Measurements from ENCODE around the gene NHERF2.

NHERF2 gene

DNA sequence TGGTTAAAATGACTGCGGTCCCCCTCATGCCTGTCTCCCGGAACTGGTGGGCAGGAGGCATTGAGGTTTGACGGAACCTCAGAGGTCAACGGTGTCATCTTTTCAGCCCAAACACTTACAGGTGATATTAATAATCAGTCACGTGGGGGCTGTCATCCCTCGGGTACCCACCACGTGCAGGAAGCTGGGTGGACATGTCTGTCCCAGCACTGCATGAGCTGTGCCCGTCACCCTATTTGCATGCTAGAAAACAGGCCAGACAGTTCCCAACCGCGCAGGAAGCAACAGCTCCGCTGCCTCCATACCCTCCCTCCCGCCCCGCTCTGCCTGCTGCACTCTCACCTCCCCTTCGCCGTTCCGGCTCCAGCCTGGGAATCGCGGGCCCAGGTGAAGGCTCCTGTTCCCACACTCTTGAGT lies 35.6 kb upstream of the NHERF2 start:
- DNase-seq = peak in 1 of 2 experiments; percentile 66

DNA sequence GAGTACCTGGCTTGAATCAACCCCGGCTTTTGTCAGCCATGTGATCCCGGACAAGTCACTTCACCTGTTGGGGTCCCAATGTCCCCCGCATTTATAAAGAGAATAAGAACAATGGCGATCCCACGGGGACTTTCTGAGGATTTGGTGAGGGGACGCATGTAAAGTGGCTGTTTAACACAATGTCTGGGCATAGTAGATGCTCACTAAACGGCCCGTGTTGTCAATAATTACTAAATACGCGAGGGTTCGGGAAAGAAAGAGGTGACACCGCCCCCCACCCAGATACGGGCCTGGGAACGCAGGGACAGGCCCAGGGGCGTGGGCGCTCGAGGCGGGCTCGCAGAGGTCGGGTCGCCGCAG lies 35.1 kb upstream of the NHERF2 start:
- no peak for DNase-seq

DNA sequence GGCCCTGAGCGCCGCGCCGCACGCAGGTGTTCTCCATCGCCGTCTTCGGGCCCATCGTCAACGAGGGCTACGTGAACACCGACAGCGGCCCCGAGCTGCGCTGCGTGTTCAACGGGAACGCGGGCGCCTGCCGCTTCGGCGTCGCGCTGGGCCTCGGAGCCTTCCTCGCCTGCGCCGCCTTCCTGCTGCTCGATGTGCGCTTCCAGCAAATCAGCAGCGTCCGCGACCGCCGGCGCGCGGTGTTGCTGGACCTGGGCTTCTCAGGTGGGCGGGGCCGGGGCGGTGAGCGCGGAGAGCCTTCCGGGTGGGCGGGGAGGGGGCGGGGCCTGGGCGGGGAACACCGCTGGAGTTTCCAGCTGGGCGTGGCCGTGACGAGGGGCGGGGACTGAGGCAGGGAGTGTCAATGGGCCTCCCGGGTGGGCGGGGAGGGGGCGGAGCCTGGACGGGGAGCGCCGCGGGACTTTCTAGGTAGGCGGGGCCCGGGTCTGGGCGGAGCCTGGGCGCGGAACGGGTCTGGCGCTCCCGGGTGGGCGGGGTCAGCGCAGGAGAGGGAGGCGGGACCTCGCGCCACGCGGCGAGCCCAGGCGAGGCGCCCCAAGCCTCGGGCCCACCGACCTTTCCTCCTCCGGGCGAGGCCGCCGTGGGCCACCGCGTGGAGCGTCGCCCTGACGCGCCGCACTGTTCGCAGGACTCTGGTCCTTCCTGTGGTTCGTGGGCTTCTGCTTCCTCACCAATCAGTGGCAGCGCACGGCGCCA lies 34.6 kb upstream of the NHERF2 start:
- peak in 1 of 2 experiments; percentile 92 for DNase-seq

DNA sequence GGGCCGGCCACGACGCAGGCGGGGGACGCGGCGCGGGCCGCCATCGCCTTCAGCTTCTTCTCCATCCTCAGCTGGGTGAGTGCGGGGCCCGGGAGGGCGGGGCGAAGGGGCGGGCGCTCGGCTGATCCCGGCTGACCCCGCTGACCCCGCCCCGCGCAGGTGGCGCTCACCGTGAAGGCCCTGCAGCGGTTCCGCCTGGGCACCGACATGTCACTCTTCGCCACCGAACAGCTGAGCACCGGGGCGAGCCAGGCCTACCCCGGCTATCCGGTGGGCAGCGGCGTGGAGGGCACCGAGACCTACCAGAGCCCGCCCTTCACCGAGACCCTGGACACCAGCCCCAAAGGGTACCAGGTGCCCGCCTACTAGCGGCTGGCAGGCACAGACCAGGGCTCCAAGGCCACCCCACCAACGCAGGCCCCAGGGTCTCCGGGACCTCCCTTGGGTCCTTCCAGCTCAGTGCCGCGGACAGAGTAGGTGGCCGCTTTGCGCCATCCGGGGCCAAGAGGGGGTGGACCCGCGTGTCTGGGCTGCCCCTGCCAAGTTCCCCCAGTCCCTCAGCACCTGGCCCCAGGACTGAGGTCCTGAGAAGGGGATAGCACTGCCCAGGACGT lies 33.9 kb upstream of the NHERF2 start:
- DNase-seq = no peak

DNA sequence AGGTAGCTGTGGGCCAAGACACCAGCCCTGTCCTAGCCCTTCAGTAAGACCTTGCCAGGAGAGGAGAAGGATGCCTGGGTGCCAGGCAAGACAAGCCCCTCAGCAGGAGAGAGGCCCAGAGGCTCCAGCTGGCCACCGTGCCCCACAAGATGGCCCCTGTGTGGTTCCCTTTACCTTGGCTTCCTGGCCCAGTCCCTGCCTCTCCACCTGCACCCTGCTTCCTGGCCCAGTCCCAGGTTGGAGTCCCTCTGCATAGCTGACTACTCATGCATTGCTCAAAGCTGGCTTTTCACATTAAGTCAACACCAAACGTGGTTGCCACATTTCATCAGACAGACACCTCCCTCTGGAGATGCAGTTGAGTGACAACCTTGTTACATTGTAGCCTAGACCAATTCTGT lies 33.0 kb upstream of the NHERF2 start:
- DNase-seq = no peak

DNA sequence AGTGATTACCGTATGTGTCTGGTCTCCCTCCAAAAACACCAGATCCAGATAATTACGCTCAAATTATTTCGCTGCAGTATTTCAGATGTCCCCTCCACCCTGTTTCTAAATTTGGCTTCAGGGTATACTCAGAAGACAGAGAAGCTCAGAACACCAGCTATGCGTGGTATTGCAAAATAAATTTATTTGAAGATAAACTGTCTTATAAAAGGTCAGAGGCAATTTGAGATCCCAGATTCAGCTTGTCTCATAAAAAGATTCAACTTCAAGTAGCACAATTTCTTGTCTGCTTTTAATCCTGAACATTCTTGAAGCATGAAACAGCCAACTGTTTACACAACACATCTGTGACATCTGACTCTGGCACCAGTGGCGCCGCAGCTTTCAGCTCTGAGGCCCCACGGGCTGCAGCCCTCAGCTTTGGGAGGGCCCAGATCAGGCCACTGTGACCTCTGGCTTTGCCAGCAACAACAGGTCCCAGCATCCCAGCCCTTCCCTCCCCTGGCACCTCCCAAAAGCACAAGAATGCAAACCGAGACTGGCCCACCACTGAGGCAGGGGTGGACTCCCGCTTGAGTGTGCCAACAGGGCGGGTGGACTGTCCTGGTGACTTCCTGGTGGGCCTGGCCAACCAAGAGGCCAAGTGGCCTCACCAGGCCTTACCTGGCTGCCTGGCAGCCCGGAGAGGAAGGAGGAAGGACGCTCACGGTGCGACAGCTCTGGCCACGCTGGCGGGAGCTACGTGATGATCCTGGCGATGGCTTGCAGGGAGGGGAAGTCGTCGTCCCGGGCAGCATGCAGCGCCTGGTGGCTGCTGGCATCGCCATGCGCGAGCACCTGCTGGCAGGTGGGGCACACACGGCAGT lies 29.0 kb upstream of the NHERF2 start:
- no peak for DNase-seq

DNA sequence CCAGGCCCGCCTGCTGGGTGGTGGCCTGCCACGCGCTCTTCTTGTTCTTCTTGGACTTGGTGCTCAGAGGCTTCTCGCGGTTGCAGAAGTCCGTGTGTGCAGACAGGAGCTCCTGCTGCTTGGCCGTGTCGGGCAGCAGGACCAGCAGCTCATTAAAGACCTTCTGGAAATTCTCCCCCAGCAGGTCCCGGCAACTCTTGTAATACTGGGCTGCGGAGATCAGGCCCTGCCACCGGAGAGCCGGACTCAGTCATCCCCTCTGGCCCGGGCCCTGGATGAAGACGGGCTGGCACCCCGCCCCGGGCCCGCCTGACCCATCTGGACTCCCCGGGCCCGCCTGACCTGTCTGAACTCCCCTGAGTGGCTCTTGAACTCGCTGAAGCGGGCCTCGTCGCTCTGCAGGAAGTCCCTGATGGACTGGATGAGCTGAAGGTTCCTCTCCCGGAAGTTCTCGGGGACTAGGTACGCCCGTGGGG lies 28.3 kb upstream of the NHERF2 start:
- no peak for DNase-seq

DNA sequence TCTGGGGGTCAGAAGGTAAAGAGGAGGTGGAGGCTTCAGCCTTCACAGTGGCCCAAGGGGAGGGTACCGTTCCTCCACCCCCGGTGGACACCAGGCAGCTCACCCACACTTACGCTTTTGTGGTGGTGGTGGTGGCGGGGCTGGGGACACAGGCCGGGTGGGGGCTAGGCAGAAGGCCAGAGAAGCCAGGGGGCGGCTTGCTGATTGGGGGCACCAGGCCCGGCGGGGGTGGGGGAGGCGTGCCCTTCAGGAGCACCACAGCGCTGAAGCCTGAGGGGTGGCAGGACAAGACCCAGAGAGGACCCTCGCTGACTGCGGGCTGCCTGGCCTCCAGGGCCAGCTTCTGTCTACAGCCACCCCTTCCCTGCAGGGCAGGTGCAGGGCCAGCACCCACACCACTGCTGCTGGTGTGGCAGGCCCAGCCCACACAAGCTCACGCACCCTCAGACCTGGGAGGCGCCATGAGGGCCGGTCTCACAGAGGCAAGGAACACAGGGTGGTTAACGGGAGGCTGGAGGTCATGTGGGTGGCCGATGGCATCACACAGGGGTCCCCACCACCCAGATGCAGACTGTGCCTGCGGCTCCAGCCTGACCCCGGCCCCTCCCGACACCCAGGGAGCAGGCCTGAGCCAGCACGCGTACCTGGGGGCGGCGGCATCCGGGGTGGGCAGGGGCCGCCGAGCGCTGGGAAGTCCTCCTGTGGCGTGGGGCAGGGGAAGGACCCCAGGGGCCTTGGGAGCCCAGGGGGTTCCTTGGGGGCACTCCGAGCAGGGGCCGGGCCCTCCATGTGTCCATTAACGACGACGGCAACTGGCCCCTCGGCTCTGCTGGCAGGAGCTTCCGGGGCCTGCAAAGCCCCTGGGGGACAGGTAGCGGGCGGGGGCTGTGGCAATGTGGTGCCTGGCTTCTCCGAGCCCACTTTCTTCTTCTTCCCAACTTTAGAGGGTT lies 27.6 kb upstream of the NHERF2 start:
- no peak for DNase-seq

DNA sequence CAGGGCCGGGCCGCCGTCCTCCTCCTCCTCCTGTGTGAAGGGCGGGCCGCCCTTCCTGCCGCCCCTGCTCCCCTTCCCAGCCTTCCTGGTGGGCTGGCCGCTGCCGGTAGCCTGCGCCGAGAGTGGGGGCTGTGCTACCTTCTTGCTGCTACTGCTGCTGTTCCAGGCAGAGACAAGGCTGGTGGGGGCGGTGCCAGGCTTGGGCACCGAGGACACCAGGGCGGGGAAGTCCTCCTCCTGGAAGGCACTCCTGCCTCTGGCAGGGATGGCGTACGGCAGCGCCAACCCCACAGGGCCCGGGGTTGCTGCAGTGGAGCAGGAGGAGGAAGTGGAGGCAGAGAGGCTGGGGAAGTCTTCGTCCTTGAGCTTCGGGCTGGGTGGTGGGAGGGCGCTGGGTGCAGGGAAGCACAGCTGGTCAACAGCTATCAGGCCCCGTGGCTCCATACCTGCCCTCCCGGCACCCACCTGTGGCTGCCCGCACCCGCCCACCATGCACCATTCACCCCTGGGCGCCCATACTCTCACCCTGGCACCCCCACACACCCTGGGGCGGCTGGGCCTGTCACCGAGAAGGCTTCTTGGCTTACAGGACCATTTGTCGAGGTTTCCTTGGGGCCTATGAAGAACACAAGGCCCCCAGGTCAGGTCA lies 26.7 kb upstream of the NHERF2 start:
- DNase-seq = no peak

DNA sequence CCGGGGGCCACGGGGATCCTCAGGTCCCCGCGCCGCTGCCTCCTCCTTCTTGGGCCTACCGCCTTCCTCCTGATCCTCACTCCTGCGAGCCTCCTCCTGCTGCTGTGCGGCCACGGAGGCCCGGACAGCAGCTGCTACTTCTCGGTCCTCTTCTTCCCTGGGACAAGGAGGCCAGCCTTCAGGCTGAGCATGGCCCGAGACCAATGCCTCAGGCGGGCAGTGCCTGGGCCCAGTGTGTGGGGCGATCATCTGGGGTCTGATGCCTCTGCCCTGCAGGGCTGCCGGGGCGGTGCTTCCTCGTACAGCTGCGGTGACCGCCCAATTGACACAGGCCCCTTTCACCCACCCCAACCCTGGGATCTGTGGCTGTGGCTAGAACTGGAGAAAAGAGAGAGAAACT lies 25.7 kb upstream of the NHERF2 start:
- DNase-seq = no peak

DNA sequence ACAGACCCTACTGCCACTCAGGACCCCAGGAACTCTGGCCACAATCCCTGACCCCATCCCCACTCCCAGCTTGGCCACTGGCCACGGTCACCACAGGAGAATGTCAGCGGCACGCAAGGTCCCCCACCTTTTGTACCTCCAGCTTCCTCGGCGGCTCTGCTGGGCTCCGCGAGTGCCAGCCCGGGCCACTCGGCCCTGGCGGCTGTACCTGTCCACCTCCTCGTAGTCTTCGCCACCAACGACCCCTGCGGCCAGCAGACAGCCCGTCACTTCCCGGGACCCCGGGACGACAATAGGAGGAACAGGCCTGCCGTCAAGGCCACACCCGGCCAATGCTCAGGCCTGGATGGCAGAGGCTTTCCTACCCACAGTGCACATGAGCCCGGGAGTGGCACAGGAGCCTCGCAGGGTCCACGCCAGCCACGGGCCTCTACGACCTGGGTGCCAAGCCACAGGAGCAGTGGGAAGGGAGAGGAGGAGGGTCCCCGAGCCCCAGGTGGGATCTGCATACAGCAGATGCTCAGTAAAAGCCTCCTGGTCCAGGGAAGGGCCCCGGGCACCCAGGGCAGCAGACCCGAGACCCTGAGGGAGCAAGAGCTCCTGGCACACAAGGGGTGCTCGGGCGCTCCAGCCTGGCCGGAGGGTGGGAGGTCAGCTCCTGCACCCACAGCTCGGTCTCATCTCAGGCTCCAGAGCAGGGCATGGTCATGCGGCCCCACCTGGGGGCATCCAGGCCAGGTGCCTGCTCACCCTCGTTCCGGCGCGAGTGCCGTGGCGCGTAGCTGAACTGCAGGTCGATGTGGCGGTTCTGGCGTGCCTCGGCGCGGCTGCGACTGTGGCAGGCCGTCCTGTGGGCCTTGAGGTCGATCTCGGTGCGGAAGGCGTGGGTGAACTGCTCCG lies 25.0 kb upstream of the NHERF2 start:
- no peak for DNase-seq

DNA sequence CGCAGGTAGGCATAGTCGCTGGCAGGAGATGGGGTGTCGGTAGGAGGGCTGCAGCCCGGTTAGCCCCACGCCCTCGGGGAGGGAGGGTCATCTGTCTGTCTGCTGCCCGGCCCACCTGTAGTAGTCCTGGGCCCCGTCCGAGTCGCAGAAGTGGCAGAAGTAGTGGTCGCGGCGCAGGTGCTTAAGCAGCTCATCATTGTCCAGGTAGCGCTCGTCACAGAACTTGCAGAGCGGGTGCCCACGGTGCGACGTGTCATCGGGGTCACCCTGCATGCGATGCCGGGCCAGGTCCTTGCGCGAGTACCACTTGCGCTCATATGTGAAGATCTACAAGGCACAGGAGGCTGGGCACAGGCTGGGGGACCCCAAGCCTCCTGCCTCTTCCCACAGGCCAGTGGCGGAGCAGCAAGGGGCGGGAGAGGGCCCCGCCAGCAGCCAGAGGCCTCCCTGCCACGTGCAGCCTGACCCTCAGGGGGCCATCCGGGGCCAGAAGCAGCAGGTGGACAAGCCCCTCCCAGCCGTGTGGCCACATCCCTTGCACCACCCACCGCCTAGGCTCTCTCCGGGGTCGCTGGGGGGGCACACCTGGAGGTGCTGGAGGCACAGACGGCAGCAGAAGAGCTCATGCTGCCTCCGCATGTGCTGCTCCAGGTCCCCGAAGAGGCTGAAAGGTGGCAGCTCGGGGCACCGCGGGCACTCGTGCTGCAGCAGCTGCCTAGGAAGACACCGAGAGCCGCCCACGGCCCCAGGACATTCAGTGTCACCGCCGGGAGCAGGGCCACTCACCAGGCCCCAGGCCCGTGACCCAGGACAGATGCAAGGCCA lies 24.1 kb upstream of the NHERF2 start:
- no peak for DNase-seq

DNA sequence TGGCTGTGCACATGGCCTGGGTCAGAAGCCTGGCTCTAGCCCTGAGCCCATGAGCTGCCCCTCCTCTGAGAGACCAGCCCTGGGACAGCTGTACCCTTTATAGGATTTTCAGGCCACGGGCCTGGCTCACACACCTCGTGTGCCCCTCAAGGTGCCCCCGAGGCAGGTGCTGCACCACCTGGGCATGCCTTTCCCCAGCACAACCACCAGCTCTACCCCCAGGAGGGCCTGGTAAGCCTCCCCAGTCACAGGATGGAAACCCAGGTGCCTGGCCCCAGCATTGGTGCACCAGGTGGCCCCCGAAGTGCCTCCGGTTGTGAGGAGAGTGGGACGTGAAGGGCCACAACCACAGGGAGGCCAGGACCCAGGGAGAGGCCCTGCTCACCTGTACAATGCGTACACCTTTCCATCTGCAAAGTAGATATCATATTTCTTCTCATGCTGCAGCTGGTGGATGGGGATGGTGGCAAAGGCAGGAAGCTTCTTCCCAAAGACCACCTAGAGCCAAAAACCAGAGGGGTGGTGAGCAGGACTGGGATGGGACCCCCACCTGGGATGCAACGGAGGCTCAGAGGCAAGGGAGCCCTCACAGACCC lies 23.4 kb upstream of the NHERF2 start:
- DNase-seq = no peak

DNA sequence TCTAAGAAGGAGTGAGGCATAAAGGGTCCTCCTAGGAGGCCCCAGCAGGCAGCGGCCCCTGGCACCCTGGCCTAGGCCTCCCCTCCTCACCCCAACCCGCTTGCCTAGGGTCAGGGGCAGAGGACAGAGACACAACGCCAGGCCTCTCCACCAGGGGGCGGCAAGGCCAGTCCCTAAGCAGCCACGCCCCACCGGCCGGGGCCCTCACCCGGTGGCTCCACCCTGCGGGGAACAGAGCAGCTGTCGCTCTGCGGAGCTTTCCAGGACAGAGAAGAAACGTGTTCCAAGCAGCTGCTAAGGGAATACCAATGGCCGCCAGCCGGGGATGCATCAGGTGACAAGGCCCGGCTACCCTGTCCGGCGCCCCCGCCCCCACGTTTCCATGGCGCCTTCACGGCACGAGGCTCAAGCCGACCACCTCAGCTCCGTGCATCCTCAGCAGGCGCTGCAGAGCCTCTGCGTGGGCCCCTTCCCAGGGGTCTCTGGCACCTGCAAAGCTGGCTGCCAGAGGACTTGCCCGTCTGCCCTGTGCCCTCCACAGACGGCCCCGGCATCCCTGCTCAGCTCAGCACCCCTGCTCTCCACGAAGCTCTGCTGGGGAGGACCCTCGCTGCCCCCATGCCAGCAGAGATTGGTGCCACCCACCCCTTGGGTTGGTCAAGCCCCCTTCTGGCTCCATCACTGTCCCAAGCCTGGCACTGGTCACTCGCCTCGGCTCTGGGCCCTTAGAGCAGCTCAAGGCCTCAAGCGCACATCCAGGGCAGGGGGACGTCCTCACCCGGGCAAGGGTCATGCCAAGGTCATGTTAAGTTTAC lies 22.7 kb upstream of the NHERF2 start:
- DNase-seq = peak; percentile 65 to 93

DNA sequence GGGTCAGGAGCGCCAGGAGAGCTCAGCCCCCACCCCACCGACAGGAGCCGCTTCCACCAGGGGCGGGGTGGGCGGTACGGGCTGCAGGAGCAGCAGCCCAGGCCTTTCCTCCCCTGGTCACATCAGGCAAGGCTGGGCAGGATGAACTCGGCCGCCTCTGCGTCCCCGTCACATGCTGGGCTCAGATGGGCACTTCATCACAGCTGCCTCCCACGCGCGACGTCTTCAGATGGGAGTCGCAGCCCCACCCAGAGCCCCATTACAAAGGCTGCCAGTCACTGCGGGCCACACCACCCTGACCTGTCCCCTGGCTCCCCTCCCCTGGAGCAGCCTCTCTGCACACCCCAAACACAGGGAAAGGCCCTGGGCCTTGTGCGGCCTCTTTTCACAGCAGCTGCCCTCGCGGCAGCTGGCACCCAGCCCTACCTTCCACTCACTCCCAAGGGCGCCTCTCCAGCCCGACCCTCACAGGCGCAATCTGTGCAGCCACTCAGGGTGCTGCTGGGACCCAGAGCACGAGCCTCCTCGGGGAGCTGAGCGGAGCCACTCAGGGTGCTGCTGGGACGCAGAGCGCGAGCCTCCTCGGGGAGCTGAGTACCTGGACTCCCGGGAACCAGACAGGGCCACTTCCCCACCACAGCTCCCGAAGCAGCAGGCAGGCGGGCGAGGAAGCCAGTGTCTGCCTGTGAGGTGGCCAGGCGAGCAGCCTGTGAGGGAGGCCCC lies 21.7 kb upstream of the NHERF2 start:
- DNase-seq = no peak

DNA sequence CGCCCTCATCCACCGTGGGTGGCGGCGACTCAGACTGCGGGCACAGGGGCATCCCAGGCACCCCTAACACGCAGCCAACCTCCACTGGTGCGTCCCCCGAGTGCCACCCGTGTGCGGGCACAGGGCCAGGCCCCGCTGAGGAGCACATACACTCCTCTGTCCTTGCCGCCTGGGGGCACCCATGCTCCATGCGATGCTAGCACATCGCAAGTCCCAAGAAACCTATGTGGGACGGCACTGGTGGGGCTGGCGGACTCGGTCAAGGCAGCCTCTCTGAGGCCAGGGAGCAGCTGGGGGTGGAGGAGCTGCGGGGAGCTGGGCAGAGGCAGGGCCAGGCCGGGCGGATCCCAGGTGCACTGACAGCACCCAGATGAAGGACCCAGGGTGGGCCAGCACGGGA lies 21.1 kb upstream of the NHERF2 start:
- DNase-seq = no peak

DNA sequence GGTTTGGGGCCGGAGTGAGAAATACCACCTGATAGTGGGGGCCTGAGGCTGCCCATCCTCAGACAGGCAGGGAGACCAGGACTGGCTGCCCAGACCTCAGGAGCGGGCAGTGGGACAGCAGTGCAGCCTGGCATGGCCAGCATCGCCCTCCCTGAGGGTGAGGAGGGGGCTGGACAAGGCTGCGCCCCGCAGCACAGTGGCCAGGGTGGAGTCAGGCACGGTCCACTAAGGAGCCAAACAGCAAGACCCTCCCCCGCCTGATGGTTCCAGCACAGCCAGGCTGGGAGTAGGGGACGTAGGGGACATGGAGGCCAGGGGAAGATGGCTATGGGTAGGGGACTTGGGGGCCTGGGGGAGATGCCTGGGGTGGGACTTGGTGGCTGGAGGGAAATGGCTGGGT lies 20.4 kb upstream of the NHERF2 start:
- DNase-seq = no peak

Data from NCI-H526 (cell line).